Measurements from ENCODE around the gene AXL.

DNA sequence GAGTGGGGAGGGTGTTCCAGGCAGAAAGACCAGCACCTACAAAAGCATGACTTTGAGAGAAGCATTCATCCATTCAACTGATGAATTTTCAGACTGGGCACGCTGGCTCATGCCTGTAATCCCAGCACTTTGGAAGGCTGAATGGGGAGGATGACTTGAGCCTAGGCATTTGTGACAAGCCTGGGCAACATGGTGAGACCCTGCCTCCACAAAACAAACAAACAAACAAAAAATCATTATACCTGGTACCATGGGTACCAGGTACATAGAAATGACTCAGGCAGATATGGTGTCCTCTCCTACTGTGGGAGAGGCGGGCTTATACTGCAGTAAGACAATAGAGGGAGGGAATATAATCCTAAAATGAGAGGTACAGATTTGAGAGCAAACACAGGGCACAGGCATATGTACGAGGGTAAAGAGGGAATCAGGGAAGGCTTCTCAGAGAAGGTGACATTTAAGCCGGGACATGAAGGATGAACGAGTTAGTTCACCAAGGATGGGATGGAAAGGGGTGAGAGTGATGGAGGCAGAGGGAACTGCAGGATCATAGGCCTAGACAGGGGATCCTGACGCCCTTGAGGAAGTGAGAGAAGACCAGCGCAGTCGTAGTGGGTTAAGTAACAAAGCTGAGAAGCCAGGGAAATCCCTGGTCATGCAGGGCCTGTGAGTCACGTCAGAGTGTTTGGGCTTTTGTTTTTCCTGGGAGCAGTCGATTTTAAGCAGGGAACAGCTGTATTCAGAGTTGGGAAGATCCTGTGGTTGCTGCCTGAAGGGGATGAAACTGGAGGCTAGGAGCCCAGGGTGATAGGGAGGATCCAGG, 23.1 kb upstream of the AXL start:
- no peak for TF ChIP-seq SP1 (IDR thresholded peaks at IDR 0.05)
- TF ChIP-seq, protein P1, sequence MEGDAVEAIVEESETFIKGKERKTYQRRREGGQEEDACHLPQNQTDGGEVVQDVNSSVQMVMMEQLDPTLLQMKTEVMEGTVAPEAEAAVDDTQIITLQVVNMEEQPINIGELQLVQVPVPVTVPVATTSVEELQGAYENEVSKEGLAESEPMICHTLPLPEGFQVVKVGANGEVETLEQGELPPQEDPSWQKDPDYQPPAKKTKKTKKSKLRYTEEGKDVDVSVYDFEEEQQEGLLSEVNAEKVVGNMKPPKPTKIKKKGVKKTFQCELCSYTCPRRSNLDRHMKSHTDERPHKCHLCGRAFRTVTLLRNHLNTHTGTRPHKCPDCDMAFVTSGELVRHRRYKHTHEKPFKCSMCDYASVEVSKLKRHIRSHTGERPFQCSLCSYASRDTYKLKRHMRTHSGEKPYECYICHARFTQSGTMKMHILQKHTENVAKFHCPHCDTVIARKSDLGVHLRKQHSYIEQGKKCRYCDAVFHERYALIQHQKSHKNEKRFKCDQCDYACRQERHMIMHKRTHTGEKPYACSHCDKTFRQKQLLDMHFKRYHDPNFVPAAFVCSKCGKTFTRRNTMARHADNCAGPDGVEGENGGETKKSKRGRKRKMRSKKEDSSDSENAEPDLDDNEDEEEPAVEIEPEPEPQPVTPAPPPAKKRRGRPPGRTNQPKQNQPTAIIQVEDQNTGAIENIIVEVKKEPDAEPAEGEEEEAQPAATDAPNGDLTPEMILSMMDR (IDR thresholded peaks at IDR 0.05; ENCODE audit: low read depth, low read length, missing input control) = no peak
- TF ChIP-seq FOXA1 (IDR thresholded peaks at IDR 0.05) = no peak
- no peak for TF ChIP-seq YY1 (IDR thresholded peaks at IDR 0.05)
- no peak for TF ChIP-seq GABPA (IDR thresholded peaks at IDR 0.05 in 1 of 2, conservative IDR thresholded peaks at IDR 0.05 in 1 of 2)
- no peak for TF ChIP-seq RAD21 (IDR thresholded peaks at IDR 0.05)
- TF ChIP-seq, protein P2, sequence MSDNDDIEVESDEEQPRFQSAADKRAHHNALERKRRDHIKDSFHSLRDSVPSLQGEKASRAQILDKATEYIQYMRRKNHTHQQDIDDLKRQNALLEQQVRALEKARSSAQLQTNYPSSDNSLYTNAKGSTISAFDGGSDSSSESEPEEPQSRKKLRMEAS (IDR thresholded peaks at IDR 0.05) = no peak
- no peak for TF ChIP-seq TAF1 (conservative IDR thresholded peaks at IDR 0.05)

Data from liver (tissue), 3 donors.